Naive B cell (primary cell): Measurements from ENCODE around the gene HOXA5. TPM values are rescaled to one million over a fixed set of nuclear protein-coding genes. Genes with fewer than 3 reads are reported as not detected.

Experiments
- ATAC-seq, 2 donors: fragments of 150-1000 bp; cut with Tn5 transposase; 2 replicates each; pipeline ENCODE4 v1.10.0; 2021; ENCODE audit warnings: low read depth in 2 of 2, mild to moderate bottlenecking in 2 of 2, moderate library complexity in 2 of 2
- DNase-seq: peaks from one replicate; pipeline ENCODE4 v3.0.0; 2022
- H3K27ac Mint-ChIP-seq, 6 donors: one replicate each; pipeline ENCODE4 v1.8.0; 2020 to 2022; ENCODE audit warnings: mild to moderate bottlenecking in 6 of 6, mixed read lengths in 6 of 6, moderate library complexity in 5 of 6, inconsistent platforms in 2 of 6
- H3K27me3 Mint-ChIP-seq, 3 donors: one replicate each; pipeline ENCODE4 v1.8.0; 2021 to 2022; ENCODE audit warnings: mixed read lengths in 3 of 3, mild to moderate bottlenecking in 1 of 3
- H3K36me3 Mint-ChIP-seq, 2 donors: one replicate each; pipeline ENCODE4 v1.8.0; 2020 to 2022; ENCODE audit warnings: mixed read lengths in 2 of 2, inconsistent platforms in 1 of 2, mild to moderate bottlenecking in 1 of 2
- H3K4me1 Mint-ChIP-seq, 3 donors: one replicate each; pipeline ENCODE4 v1.8.0; 2020 to 2022; ENCODE audit warnings: mixed read lengths in 3 of 3, inconsistent platforms in 1 of 3, mild to moderate bottlenecking in 1 of 3, moderate library complexity in 1 of 3
- H3K4me3 Mint-ChIP-seq, 8 donors: one replicate each; pipeline ENCODE4 v1.8.0; 2020 to 2022; ENCODE audit warnings: mild to moderate bottlenecking in 8 of 8, mixed read lengths in 8 of 8, moderate library complexity in 8 of 8, inconsistent platforms in 2 of 8
- H3K9me3 Mint-ChIP-seq, 7 donors: one replicate each; pipeline ENCODE4 v1.8.0; 2020 to 2022; ENCODE audit warnings: mixed read lengths in 7 of 7, mild to moderate bottlenecking in 5 of 7, inconsistent platforms in 2 of 7, moderate library complexity in 1 of 7
- polyA plus RNA-seq, 6 donors: library from polyadenylated mRNA; unstranded; fragments of 300-500 nt; fragmentation: Illumina TruSeq; gene quantifications; one replicate each; pipeline ENCODE4 v1.2.3, GENCODE V29; 2021; ENCODE audit warnings: low read depth in 6 of 6

Gene HOXA5
- polyA plus RNA-seq, 6 donors from 2014 or later: not detected

- Mint-ChIP-seq H3K4me3 (peak overlapping the region in 1 of 8 donors; percentile 9), H3K4me1 (peaks cover 8 to 25% (median 15%) of the 10 kb centered on the region in 3 donors), H3K27me3 (peaks cover 63 to 88% (median 87%) of the 10 kb centered on the region in 3 donors), H3K9me3 (peaks cover 0 to 16% (median 2%) of the 10 kb centered on the region in 7 donors), H3K27ac (no peak overlapping the region), H3K36me3 (no peaks in the 10 kb centered on the region)
- no peak for ATAC-seq
- DNase-seq: no peak
These were observed 52.4 kb downstream of the HOXA5 start for GRCh38 chr7:27091105-27091504.

Other genes starting within 250 kb of the HOXA5 start
- under 1 TPM in 1 of 6 donors, not detected in 5; 0.22 TPM for gene HOXA1, start 47.7 kb downstream of the HOXA5 start, polyA plus RNA-seq
- gene HOXA2, start 41.0 kb downstream of the HOXA5 start, polyA plus RNA-seq: not detected
- not detected for gene HOXA4, start 12.9 kb downstream of the HOXA5 start, polyA plus RNA-seq
- gene HOXA6, start 4.1 kb upstream of the HOXA5 start, polyA plus RNA-seq: not detected
- not detected for gene HOXA3, start 8.9 kb upstream of the HOXA5 start, polyA plus RNA-seq
- not detected for gene HOXA7, start 13.0 kb upstream of the HOXA5 start, polyA plus RNA-seq
- gene HOXA9, start 21.9 kb upstream of the HOXA5 start, polyA plus RNA-seq: not detected
- not detected for gene HOXA10, start 30.6 kb upstream of the HOXA5 start, polyA plus RNA-seq
- gene HOXA11, start 41.6 kb upstream of the HOXA5 start, polyA plus RNA-seq: not detected
- gene HOXA13, start 56.4 kb upstream of the HOXA5 start, polyA plus RNA-seq: not detected
- not detected for gene EVX1, start 99.1 kb upstream of the HOXA5 start, polyA plus RNA-seq